T-helper 2 cell (primary cell): ENCODE measurements around the gene RPS27.
"Not testable (repeated sequence)": the region's sequence is repeated elsewhere in the genome, so short reads cannot be mapped to it uniquely, and the experiment has no call there.

Source experiments
- DNase-seq, 5 experiments: peaks; one replicate each; pipeline versions ENCODE4 v3.0.0 to v3.0.0-alpha.2; 2012 to 2022

RPS27 gene

DNA sequence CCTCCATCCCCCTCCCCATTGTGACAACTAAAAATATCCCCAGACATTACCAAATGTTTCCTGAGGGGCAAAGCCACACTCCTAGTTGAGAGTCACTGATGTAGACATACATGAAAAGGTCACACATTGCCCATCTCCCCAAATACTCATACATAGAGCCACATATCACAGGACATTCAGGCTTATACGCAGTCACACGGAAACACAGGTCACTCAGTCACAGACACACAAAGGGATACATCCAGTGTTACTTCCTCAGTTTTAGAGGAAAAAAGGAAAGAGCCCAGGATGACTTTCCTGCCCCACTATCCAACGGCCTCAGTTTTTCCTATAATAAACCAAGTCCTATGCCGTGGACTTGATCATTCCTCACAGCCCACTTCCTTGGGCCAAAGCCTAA lies 29.1 kb upstream of the RPS27 start:
- DNase-seq, result no peak

DNA sequence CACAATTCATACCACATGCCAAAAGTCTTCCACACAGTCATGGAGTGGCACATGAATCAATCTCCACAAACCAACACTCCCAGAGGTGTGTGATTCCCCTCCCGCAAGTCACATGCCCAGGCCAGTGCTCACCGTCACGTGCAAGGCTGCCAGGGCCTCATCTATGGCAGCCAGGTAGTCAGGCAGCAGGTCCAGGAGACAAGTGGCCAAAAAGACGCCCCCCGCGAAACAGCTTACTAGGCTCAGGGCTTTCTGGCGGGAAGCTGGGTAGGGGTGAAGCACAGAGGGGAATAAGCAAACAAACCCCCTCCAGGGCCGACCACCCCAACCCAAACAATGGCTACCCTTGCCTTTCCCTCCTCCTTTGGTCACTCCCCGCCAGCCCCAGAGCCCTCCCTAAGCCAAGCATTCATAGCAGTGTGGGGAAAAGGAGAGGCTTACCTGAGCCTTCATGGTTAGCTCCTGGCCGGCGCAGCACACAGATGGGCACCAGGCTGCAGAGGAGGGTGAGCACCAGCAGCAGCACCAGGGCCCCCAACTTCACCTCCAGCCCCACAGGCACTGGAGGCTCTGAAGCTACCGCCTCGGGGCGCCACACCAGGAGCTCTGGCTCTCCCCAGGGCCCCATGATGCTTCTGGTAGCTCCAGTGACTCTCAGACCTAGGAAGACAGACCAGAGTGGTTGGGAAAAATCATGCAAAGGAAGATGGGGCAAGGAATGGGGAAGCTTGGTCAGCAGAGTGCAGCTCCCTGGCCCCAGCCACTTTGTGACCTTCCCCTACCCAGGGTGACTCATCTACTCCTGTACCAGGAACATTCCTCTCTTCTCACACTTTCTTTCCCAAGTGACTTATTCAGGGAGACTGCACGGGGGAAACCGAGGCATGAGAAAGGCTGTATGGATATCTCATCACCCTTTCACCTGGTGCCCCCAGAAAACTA lies 28.2 kb upstream of the RPS27 start:
- no peak for DNase-seq

DNA sequence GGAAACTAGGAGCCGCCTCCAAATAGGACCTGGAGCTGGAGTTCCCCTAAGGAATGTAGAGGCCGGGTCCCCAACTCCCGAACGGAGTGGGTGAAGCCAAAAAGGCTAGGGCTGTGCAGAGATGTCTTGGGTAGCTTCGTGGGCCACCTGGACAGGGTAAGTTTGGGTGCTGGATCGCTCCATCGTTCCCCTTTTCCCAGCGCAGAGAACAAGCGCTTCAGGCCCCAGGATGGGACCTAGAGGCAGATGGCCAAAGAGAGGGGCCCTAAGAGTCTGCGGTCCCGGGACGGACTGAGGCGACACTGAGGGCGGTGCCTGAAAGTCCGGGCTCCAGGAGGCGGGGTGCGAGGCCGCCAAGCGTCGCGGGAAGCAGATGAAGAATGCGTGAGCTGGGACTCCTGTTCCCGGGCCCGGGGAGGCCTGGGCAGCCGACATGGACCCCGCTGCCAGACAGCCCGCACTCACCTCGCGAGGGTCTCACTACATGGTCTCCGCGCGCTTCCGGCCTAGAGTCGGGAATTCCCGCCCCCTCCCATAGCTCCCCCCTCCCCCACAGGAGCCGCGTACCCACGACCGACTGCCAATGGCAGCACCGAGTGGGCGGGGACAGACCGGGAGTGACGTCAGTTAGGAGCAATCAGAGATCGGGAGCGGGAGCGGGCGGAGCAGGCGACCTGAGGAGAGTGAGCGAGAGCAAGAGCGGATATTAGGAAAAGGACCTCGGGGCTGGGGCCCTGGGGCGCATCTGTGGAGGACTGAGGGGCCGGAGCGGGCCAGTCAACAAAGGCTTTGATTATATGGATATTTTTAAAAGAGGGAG lies 27.3 kb upstream of the RPS27 start, which contains the start of gene SLC39A1:
Gene SLC39A1 (minus strand): TSS at position 508 of the 820 bp plus-strand sequence. CDS start 822 bp downstream, outside the sequence.
- peak; percentile 89 to 94 (median 91) for DNase-seq

DNA sequence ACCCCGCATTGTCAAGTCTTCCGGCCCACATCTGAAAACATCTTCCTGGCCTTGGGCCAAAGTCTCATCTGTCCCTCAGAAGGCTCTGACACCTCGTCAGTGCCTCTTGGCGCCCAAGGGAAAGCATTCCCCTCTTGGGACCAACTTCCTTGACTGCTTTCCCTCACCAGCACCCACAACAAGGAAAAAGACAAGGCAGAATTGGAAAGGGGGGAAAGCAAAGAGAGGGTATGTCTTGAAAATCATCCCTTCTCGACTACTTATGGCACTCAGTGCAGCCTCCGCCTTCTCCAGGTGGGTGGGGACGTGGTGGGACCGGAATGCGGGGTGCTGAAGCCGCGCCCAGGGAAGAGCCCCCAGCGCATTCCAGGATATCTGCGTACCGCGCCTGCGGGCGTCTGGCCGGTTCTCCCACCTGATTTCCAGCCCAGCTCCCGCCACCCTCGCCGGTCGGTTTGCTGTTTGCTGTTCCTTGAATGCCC lies 26.7 kb upstream of the RPS27 start:
- DNase-seq, result no peak

DNA sequence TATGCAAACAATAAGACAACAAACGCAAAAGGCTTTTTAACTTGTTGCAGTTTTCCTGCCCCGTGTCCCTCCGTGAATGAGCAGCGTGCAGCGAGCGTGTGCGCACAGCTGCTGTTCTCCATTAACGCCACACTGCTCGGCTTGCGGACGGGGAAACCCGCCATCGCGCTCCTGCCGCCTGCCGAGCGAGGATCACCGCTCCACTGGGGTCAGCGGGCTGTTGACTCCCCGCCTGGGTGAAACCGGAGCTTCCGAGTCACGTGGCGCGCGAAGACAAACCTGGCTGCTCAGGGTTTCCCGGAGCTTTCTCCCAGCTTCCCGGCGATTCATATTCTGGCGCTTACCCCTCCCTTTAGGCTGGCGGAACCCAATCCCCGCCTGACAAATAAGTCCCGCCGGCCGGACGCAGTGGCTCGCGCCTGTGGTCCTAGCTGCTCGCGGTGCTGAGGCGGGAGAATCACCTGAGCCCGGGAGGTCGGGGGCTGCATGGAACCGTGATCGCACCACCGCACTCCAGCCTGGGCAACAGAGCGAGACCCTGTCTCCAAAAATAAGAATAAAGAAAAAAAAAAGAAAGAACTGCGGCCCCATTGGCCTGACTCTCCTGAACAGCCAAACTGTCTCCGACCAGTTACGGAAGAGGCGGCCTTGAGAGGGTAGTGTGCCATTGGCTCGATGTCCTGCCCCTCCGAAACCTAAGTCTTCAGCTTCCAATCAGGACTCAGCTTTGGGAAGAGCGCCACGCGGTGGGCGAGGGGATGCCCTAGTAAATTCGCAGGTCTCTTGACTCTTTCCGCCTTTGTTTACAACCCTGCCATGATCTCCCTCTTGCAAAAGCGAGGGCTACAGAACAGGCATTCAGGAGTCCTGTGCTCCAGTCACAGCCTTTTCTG lies 23.2 kb upstream of the RPS27 start, which contains the start of gene CREB3L4:
Gene CREB3L4 (plus strand): TSS at position 796 of the 893 bp plus-strand sequence. CDS start 624 bp downstream, outside the sequence.
- DNase-seq, result peak in 4 of 5 experiments; percentile 75 to 98 (median 79)

DNA sequence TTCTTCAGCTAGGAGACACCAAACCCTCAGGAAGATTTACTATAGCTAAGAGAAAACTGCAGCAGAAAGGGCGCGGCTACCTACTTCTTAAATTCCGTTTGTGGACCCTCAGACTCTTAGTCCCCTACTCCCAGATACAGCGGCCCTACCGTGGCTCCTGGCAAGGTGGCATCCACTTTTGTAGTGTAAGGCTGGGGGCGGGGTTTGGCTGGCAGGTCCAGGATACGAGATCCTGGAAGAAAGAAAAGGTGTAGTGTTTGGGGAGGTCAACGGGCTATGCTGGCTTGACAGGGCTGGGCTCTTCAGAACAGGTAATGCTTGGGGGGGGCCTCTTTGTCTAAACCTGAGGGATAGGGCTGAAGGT lies 22.6 kb upstream of the RPS27 start:
- no peak for DNase-seq

DNA sequence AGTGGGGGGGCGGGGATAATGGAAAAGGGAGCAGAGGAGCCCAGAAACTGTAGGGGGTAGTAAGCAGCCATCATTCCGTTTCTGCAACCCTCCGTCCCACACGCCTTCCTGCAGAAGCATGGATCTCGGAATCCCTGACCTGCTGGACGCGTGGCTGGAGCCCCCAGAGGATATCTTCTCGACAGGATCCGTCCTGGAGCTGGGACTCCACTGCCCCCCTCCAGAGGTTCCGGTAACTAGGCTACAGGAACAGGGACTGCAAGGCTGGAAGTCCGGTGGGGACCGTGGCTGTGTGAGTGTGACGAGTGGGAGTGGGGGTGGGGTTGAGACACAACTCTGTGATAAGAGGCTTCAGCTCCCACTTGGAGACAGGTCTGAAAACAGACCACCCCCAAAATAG lies 22.2 kb upstream of the RPS27 start:
- DNase-seq, result no peak

DNA sequence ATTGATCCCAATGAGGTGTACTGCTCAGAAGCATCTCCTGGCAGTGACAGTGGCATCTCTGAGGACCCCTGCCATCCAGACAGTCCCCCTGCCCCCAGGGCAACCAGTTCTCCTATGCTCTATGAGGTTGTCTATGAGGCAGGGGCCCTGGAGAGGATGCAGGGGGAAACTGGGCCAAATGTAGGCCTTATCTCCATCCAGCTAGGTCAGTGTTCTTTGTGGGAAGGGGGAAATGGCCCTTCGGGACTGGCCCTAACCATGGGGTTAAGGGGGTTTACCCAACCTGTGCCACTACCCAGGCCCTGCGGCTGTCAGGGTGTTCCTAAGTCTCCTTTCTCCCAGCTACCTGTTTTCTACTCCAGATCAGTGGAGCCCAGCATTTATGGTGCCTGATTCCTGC lies 21.6 kb upstream of the RPS27 start:
- no peak for DNase-seq

DNA sequence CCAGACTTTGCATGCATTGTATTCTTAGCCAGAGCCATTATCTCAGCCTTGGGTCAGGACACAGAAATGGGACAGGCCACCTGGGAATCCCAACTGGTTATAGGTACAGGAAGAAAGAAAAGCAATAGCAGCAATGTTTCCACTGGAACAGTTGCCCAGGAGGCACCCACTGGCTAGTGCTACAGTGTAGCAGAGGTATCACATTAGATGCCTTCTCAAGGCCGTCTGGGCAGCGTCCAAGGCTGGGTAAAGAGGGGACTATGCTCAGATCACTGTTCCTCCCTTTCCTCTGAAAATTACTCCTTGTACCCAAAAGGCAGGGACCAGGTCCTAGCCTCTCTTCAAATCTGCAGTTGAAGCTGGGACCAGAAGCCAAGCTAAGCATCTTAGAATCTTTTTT lies 20.2 kb upstream of the RPS27 start:
- DNase-seq, result no peak

DNA sequence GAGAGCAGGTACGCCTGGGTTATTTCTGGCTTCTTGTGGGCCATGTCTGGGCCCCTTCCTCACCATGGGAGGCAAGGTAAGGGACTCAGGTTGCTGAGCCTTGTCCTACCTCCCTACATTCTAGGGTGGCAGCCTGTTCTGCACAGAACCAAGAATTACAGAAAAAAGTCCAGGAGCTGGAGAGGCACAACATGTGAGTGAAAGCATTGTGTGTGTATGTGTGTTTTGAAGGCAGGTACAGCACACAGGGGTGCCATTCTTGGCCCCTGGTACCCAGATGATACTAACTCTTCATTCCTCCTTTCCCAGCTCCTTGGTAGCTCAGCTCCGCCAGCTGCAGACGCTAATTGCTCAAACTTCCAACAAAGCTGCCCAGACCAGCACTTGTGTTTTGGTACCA lies 17.5 kb upstream of the RPS27 start:
- no peak for DNase-seq

DNA sequence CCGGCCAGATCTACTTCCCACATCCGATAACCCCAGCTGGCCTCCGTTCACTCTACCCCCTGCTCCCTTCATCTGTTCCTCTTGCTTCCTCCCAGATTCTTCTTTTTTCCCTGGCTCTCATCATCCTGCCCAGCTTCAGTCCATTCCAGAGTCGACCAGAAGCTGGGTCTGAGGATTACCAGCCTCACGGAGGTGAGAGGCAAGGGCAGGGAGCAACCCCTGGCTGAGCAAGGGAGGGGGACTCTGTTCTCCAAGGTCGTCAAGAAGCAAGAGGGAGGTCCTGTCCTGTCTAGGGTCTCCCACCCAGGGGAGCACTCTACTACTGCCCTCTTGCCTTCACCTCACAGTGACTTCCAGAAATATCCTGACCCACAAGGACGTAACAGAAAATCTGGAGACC lies 17.0 kb upstream of the RPS27 start:
- no peak for DNase-seq

DNA sequence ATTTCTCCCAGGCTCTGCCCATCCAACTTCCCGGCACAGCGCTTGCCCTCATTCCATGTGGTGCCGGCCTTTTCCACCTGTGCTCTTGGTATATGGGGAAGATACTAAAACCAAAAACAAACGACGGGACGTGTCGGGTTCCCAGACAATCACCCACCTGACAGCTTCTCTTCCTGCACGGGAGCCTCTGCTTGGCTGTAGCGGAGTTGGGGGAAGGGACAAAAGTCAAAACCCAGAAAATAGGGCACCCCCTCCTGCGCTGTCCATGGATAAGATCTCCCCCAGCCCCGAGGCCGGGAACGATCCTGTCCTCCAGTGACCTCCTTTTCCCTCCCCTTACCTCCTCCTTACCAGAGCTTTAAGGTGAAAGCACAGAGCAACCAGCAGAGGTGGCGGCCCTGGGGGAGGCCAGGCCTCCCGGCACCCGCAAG lies 13.7 kb upstream of the RPS27 start:
- DNase-seq, result no peak

DNA sequence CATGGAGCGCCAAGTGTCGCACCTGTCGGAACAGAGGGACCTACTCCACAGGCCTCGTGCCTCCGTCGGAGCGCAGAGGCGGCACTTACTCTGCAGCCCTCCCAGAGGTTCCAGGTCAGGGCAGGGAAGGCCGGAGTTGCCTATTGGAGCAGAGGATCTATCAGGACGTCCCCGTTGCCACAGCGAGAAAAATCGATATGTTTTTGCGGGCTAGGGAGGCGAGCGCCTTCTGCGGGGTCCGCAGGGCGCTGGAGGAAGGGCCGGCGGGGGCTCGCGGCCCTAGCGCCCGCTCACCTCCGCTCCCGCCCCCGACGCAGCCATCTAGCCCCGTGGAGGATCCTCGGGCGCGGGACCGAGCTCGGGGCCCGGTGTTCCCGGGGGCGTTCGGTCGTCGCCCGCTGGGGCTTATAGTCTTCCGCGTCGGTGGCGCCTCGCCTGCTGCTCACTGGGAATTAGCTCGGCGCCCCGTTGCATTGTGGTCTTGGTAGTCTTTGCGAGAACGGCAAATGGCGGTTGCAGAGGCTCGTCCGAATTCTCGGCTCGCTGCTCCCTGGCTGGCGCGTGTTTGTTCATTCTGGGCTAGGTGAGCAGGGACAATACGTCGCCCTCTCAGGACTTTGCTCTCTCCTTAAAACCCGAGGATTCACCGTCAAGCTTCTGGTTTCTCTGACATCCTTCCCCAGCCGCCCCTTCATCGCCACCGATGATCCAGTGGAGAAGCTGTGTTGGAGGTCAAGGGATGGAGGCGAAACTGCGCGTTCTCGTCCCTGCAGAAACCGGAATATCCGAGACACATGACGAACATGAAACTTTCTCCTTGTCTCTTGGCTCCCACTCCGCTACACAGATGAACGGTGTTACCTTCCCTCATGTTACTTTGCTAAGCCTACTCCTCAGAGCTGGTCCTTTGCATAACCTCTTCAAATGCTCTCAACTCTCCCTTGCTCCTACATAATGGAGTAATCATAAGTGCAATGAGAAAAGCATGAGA lies 13.0 kb upstream of the RPS27 start, which contains the start of gene JTB:
Gene JTB (minus strand): TSS at position 425 of the 991 bp plus-strand sequence. CDS start 422 bp downstream, at position 3.
- peak; percentile 63 to 87 (median 78) for DNase-seq

DNA sequence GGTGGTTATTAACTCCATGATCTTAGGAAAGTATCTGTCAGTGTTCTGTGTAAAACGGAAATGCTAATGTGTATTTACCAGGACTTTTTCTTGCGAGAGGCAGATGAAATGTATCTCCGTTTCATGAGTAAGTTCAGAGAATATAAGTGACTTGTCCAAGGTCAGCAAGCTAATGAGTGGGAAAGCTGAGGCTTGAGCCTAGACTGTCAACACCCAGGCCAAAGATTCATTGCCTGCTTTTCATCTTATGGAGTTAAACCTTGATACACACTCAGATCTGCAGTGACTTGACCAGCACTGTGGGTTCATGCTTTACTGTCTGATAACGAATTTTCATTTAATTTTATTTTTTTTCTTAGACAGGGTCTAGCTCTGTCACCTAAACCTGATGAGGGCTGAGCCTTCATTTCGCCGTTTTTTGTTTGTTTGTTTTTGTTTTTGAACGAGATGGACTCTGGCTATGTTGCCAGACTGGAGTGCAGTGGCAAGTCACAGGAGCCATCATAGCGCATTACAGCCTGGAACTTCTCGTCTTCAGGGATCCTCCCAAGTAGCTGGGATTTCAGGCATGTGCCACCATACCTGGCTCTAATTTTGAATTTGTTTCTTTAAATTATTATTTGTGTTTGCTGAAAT lies 12.2 kb upstream of the RPS27 start:
- no peak for DNase-seq

DNA sequence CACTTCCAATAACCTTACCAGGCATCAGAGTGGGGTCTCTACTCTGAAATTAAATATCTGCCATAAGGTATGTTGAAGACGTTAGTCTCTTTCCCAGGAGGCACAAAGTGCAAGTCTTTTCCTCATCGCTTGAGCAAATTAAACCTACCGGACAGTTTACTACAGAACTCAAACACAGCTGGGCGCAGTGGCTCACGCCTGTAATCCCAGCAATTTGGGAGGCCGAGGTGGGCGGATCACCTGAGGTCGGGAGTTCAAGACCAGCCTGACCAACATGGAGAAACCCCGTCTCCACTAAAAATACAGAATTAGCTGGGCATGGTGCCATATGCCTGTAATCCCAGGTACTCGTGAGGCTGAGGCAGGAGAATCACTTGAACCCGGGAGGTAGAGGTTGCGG lies 11.5 kb upstream of the RPS27 start:
- DNase-seq, result not testable (repeated sequence)

DNA sequence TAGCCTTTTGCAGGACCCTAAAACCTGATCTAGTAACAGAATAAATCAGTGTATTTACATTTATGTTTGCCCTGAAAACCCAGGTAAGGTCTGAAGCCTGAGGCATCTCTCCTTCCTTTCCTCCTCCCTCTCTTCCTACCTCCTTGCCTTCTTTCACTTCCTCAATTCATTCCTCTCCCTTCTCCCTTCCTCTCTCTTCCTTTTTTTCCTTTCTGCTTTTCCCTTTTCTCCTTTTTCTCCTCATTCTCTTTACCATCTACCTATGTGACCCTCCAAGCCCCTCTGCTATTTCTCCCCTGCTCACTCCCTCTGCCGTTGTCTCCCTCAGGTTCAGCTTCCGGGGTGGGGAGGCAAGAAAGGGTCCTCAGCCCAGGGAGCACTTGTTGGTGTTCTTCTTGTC lies 8.8 kb upstream of the RPS27 start:
- not testable (repeated sequence) for DNase-seq

DNA sequence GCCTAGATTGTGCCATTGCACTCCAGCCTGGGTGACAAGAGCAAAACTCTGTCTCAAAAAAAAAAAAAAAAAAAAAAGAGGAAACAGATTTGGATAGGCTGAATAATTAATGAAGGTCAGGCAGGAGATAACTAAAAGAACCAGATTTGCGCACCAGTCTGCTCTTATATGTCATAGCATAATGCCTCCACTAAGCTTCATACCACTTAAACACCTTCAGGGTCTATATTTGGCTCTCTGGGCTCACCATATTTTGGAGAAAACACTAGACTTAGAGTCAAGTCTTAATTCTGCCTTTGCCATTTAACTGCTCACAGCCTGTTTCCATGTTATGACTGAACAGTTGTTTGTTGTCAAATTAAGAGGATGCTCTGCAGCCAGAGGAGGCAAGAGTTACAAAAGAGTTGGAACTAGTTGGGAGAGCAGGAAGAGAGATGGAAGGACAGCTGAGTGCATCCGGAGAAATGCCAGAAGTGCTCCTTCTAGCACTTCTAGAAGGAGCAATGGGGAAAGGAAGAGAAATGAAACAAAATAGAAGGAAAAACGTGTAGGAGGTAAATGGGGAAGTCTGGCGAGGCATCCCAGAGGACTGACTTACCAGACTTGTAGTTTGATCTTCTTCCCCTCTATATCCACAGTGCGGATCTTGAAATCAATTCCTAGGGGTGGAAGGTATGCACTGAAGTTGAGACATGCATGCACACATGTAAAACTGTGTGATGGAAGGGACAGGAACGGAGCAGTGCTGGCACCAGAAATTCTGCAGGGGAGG lies 6.3 kb upstream of the RPS27 start:
- no peak for DNase-seq

DNA sequence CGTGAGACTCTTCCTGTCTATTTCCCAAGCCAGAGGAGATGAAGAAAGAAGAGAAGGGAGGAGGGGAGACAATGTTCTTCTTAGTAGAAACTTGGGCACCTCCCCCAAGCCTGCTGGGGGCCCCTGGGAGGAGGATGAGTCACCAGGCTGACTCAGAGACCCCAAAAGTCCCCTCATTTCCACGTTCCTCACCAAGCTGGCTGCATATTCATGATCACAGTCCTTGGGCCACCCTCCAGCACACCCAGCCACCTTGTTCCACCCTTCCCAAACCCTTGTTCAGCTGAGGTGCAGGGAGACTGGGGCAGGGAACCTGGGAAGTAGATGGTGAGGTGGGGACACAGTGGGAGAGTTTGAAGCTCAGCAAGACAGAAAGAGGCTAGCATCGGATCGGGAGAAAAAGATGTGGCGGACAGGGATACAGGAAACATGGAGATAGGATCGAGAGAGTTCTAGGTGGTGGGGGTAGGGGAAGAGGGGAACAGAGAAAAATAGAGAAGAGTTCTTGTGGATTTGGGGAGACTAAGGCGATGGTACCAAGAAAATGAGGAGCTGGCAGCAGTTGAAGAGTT lies 5.1 kb upstream of the RPS27 start:
- no peak for DNase-seq
